WTC11 (cell line): Measurements from ENCODE around the gene CLASP2. TPM values are rescaled to one million over a fixed set of nuclear protein-coding genes. Genes with fewer than 3 reads are reported as not detected.

ENCODE experiments used
- ATAC-seq: fragments of 200-7000 bp; cut with Tn5 transposase; 2 replicates; pipeline ENCODE4 v1.10.0; 2021; ENCODE audit warnings: mild to moderate bottlenecking, moderate library complexity
- CTCF ChIA-PET: fragments of 300-600 bp; sonication (Branson Sonifier 250); formaldehyde crosslinking; loops from one replicate; lab custom pipeline; 2021; ENCODE audit warnings: antibody characterized with exemption; lab: Charles Lee
- POLR2A ChIA-PET: fragments of 350-600 bp; sonication (Branson Sonifier 250); formaldehyde crosslinking; loops from one replicate; lab custom pipeline; 2021; ENCODE audit warnings: antibody characterized with exemption; lab: Charles Lee
- DNase-seq: peaks from one replicate; pipeline ENCODE4 v3.0.0; 2021; ENCODE audit warnings: low spot score
- H3K27ac Mint-ChIP-seq: 2 replicates; pipeline ENCODE4 v1.8.0; 2021; ENCODE audit warnings: mixed read lengths
- H3K27me3 Mint-ChIP-seq: 2 replicates; pipeline ENCODE4 v1.8.0; 2021; ENCODE audit warnings: low read depth, mild to moderate bottlenecking, moderate library complexity, mixed read lengths
- H3K36me3 Mint-ChIP-seq: 2 replicates; pipeline ENCODE4 v1.8.0; 2021; ENCODE audit warnings: mixed read lengths
- H3K4me1 Mint-ChIP-seq: 2 replicates; pipeline ENCODE4 v1.8.0; 2022; ENCODE audit warnings: mixed read lengths
- H3K4me3 Mint-ChIP-seq: 2 replicates; pipeline ENCODE4 v1.8.0; 2021; ENCODE audit warnings: mild to moderate bottlenecking, moderate library complexity, mixed read lengths
- H3K9me3 Mint-ChIP-seq: 2 replicates; pipeline ENCODE4 v1.8.0; 2021; ENCODE audit warnings: mixed read lengths
- EMX1 ChIP-seq: fragments of 250-450 bp; sonication (Bioruptor Pico); IDR thresholded peaks from 2 replicates; pipeline ENCODE4 v1.8.0; 2021; ENCODE audit warnings: mild to moderate bottlenecking
- HMGA2 ChIP-seq: fragments of 250-450 bp; sonication (Bioruptor Pico); IDR thresholded peaks from 2 replicates; pipeline ENCODE4 v1.4.0; 2021; ENCODE audit warnings: mild to moderate bottlenecking, moderate library complexity
- KAT7 ChIP-seq: sonication (generic); formaldehyde crosslinking; IDR thresholded peaks from 2 replicates; pipeline ENCODE4 v1.8.1; 2023; ENCODE audit warnings: missing genetic modification reagents, mild to moderate bottlenecking, borderline replicate concordance
- NR2C2 ChIP-seq: sonication (generic); formaldehyde crosslinking; IDR thresholded peaks from 2 replicates; pipeline ENCODE4 v1.8.0; 2022; ENCODE audit warnings: mild to moderate bottlenecking, missing genetic modification reagents
- PRRX2 ChIP-seq: fragments of 250-450 bp; sonication (Bioruptor Pico); IDR thresholded peaks from 2 replicates; pipeline ENCODE4 v1.8.0; 2021; ENCODE audit warnings: mild to moderate bottlenecking
- SMAD3 ChIP-seq: sonication (generic); formaldehyde crosslinking; IDR thresholded peaks from 2 replicates; pipeline ENCODE4 v1.8.0; 2022; ENCODE audit warnings: missing genetic modification reagents, mild to moderate bottlenecking, borderline replicate concordance
- SOX15 ChIP-seq: fragments of 250-450 bp; sonication (Bioruptor Pico); IDR thresholded peaks from 2 replicates; pipeline ENCODE4 v1.9.0; 2021; ENCODE audit warnings: mild to moderate bottlenecking
- ZNF121 ChIP-seq: sonication (generic); formaldehyde crosslinking; IDR thresholded peaks from 2 replicates; pipeline ENCODE4 v1.8.0; 2023; ENCODE audit warnings: missing genetic modification reagents
- total RNA-seq: library from RNA; stranded (reverse); gene quantifications from 3 replicates; pipeline ENCODE4 v1.2.3, GENCODE V29; 2021
- TF ChIP-seq, protein P1 (sequence below): sonication (generic); formaldehyde crosslinking; IDR thresholded peaks from 2 replicates; pipeline ENCODE4 v1.8.0; 2023; ENCODE audit warnings: missing genetic modification reagents, mild to moderate bottlenecking, borderline replicate concordance
- TF ChIP-seq, protein P2 (sequence below): sonication (generic); formaldehyde crosslinking; IDR thresholded peaks from 2 replicates; pipeline ENCODE4 v1.8.1; 2022; ENCODE audit warnings: mild to moderate bottlenecking, moderate library complexity, missing genetic modification reagents
- TF ChIP-seq, protein P3 (sequence below): fragments of 250-450 bp; sonication (Bioruptor Pico); IDR thresholded peaks from 2 replicates; pipeline ENCODE4 v1.9.0; 2021; ENCODE audit warnings: mild to moderate bottlenecking, borderline replicate concordance
- TF ChIP-seq, protein P4 (sequence below): sonication (generic); formaldehyde crosslinking; IDR thresholded peaks from 2 replicates; pipeline ENCODE4 v1.8.0; 2023; ENCODE audit warnings: missing genetic modification reagents
- TF ChIP-seq, protein P5 (sequence below): fragments of 250-450 bp; sonication (Bioruptor Pico); IDR thresholded peaks from 2 replicates; pipeline ENCODE4 v1.9.0; 2021; ENCODE audit warnings: moderate library complexity, mild to moderate bottlenecking, inconsistent platforms, borderline replicate concordance
- TF ChIP-seq, protein P6 (sequence below): sonication (generic); formaldehyde crosslinking; IDR thresholded peaks from 2 replicates; pipeline ENCODE4 v1.8.1; 2022; ENCODE audit warnings: mild to moderate bottlenecking, missing genetic modification reagents, moderate library complexity, borderline replicate concordance

CLASP2 gene
- total RNA-seq, 1 experiment from 2014 or later: 56.7 TPM

DNA sequence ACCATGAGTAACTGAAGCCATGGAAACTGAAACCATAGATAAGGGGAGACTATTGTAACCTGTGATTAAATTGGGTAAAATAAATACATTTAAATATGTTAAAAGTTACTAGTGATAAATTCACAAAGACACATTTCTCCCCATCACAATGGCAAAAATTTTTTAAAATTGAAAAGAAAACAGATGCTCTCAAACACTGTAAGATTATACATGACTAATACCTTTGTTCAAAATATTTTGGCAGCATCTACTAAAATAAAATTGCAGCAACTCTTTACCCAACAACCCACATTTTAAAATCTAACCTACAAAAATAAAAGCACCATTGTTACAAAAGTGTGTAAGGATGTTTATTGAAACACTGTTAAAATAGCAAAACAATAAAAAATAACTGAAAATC lies 93.3 kb downstream of the CLASP2 start (continued):
- TF ChIP-seq, protein P1, sequence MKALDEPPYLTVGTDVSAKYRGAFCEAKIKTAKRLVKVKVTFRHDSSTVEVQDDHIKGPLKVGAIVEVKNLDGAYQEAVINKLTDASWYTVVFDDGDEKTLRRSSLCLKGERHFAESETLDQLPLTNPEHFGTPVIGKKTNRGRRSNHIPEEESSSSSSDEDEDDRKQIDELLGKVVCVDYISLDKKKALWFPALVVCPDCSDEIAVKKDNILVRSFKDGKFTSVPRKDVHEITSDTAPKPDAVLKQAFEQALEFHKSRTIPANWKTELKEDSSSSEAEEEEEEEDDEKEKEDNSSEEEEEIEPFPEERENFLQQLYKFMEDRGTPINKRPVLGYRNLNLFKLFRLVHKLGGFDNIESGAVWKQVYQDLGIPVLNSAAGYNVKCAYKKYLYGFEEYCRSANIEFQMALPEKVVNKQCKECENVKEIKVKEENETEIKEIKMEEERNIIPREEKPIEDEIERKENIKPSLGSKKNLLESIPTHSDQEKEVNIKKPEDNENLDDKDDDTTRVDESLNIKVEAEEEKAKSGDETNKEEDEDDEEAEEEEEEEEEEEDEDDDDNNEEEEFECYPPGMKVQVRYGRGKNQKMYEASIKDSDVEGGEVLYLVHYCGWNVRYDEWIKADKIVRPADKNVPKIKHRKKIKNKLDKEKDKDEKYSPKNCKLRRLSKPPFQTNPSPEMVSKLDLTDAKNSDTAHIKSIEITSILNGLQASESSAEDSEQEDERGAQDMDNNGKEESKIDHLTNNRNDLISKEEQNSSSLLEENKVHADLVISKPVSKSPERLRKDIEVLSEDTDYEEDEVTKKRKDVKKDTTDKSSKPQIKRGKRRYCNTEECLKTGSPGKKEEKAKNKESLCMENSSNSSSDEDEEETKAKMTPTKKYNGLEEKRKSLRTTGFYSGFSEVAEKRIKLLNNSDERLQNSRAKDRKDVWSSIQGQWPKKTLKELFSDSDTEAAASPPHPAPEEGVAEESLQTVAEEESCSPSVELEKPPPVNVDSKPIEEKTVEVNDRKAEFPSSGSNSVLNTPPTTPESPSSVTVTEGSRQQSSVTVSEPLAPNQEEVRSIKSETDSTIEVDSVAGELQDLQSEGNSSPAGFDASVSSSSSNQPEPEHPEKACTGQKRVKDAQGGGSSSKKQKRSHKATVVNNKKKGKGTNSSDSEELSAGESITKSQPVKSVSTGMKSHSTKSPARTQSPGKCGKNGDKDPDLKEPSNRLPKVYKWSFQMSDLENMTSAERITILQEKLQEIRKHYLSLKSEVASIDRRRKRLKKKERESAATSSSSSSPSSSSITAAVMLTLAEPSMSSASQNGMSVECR (CRISPR knock-in tag): no peak
- TF ChIP-seq, protein P2, sequence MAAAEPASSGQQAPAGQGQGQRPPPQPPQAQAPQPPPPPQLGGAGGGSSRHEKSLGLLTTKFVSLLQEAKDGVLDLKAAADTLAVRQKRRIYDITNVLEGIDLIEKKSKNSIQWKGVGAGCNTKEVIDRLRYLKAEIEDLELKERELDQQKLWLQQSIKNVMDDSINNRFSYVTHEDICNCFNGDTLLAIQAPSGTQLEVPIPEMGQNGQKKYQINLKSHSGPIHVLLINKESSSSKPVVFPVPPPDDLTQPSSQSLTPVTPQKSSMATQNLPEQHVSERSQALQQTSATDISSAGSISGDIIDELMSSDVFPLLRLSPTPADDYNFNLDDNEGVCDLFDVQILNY (CRISPR knock-in tag): no peak
- TF ChIP-seq, protein P3, sequence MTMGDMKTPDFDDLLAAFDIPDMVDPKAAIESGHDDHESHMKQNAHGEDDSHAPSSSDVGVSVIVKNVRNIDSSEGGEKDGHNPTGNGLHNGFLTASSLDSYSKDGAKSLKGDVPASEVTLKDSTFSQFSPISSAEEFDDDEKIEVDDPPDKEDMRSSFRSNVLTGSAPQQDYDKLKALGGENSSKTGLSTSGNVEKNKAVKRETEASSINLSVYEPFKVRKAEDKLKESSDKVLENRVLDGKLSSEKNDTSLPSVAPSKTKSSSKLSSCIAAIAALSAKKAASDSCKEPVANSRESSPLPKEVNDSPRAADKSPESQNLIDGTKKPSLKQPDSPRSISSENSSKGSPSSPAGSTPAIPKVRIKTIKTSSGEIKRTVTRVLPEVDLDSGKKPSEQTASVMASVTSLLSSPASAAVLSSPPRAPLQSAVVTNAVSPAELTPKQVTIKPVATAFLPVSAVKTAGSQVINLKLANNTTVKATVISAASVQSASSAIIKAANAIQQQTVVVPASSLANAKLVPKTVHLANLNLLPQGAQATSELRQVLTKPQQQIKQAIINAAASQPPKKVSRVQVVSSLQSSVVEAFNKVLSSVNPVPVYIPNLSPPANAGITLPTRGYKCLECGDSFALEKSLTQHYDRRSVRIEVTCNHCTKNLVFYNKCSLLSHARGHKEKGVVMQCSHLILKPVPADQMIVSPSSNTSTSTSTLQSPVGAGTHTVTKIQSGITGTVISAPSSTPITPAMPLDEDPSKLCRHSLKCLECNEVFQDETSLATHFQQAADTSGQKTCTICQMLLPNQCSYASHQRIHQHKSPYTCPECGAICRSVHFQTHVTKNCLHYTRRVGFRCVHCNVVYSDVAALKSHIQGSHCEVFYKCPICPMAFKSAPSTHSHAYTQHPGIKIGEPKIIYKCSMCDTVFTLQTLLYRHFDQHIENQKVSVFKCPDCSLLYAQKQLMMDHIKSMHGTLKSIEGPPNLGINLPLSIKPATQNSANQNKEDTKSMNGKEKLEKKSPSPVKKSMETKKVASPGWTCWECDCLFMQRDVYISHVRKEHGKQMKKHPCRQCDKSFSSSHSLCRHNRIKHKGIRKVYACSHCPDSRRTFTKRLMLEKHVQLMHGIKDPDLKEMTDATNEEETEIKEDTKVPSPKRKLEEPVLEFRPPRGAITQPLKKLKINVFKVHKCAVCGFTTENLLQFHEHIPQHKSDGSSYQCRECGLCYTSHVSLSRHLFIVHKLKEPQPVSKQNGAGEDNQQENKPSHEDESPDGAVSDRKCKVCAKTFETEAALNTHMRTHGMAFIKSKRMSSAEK (CRISPR knock-in tag): no peak
- TF ChIP-seq EMX1 (CRISPR knock-in tag) (no peak), PRRX2 (CRISPR knock-in tag) (no peak), ZNF121 (no peak)
- TF ChIP-seq, protein P4, sequence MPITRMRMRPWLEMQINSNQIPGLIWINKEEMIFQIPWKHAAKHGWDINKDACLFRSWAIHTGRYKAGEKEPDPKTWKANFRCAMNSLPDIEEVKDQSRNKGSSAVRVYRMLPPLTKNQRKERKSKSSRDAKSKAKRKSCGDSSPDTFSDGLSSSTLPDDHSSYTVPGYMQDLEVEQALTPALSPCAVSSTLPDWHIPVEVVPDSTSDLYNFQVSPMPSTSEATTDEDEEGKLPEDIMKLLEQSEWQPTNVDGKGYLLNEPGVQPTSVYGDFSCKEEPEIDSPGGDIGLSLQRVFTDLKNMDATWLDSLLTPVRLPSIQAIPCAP (CRISPR knock-in tag): no peak
- TF ChIP-seq, protein P5, sequence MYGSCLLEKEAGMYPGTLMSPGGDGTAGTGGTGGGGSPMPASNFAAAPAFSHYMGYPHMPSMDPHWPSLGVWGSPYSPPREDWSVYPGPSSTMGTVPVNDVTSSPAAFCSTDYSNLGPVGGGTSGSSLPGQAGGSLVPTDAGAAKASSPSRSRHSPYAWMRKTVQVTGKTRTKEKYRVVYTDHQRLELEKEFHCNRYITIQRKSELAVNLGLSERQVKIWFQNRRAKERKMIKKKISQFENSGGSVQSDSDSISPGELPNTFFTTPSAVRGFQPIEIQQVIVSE (CRISPR knock-in tag): no peak
- TF ChIP-seq, all 79 proteins: peak for 0

DNA sequence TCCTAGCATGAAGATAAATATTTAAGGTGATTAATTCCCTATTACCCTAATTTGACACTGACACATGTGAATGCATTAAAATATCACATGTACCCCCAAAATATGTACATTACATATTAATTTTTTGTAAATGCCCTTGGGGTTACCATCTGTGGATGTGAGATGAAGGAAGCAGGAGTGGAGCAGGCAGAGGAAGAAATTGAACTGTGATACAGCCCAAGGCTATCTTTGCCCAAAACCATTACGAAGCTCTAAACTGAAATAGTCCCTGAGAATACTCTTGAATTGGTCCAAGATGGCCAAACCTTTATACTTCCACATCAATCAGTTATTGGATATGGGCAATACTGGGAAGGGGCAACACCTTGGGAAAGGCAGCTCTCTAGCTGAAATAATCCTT lies 105.0 kb downstream of the CLASP2 start:
- ATAC-seq: no peak
- ChIA-PET CTCF (no interaction called here), POLR2A (no interaction called here)
- H3K36me3 Mint-ChIP-seq: peaks cover 10% of the 10 kb centered on the region
- no peaks in the 10 kb centered on the region for H3K27me3 Mint-ChIP-seq
- no peak overlapping the region for H3K4me3 Mint-ChIP-seq
- peaks cover 19% of the 10 kb centered on the region for H3K4me1 Mint-ChIP-seq
- no peak overlapping the region for H3K27ac Mint-ChIP-seq
- H3K9me3 Mint-ChIP-seq: no peaks in the 10 kb centered on the region
- no peak for DNase-seq
- no peak for TF ChIP-seq SOX15 (CRISPR knock-in tag)
- no peak for TF ChIP-seq SMAD3 (CRISPR knock-in tag)
- TF ChIP-seq, protein P6, sequence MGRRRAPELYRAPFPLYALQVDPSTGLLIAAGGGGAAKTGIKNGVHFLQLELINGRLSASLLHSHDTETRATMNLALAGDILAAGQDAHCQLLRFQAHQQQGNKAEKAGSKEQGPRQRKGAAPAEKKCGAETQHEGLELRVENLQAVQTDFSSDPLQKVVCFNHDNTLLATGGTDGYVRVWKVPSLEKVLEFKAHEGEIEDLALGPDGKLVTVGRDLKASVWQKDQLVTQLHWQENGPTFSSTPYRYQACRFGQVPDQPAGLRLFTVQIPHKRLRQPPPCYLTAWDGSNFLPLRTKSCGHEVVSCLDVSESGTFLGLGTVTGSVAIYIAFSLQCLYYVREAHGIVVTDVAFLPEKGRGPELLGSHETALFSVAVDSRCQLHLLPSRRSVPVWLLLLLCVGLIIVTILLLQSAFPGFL (CRISPR knock-in tag): no peak
- no peak for TF ChIP-seq NR2C2
- TF ChIP-seq KAT7 (CRISPR knock-in tag): no peak
- no peak for TF ChIP-seq HMGA2 (CRISPR knock-in tag)
- TF ChIP-seq, all 79 proteins: peak for 0
